ENCODE data around the gene DPP6. TPM values are rescaled to one million over a fixed set of nuclear protein-coding genes. Genes with fewer than 3 reads are reported as not detected.

Gene DPP6
- total RNA-seq, 4 donors from 2014 or later, result 1.8 to 33.7 (median 6.4) TPM

GRCh38 chr7:154896076-154896475, 843.9 kb downstream of the DPP6 start:
- Histone ChIP-seq H3K27ac (no peak overlapping the region), H3K36me3 (no peaks in the 10 kb centered on the region), H3K4me1 (no peaks in the 10 kb centered on the region), H3K4me3 (no peak overlapping the region), H3K27me3 (no peaks in the 10 kb centered on the region), H3K9me3 (no peaks in the 10 kb centered on the region)
- in situ Hi-C loops (cut with MboI; ENCODE audit: low pct_ligation_motif_present in 1 of 4, low pct_unique_long_range_greater_than_20kb in 1 of 4, low sequenced_read_pairs in 3 of 4) (no loop called here), intact Hi-C loops (cut with DNase I; ENCODE audit: low total_unique reads) (no loop called here)
- 74% methylated on average over 11 of the region's 11 CpGs; no CpG with 5 or more reads in 1 of the 2 donors for WGBS, 2 donors (ENCODE audit: low coverage in 1 of 2)
- TF ChIP-seq POLR2AphosphoS5 (IDR thresholded peaks at IDR 0.05) (no peak), EP300 (IDR thresholded peaks at IDR 0.05; ENCODE audit: low read depth) (no peak), CTCF (IDR thresholded peaks at IDR 0.05) (no peak), POLR2A (IDR thresholded peaks at IDR 0.05) (no peak)
- DNase-seq, result no peak

- H3K27me3 ChIP-seq, result no peaks in the 10 kb centered on the region
- WGBS, 2 donors (ENCODE audit: low coverage in 1 of 2), result 88% methylated on average over 23 of the region's 24 CpGs; no CpG with 5 or more reads in 1 of the 2 donors
- in situ Hi-C loops (cut with MboI; ENCODE audit: low pct_ligation_motif_present in 1 of 4, low pct_unique_long_range_greater_than_20kb in 1 of 4, low sequenced_read_pairs in 3 of 4), result no loop called here
- no peaks in the 10 kb centered on the region for H3K36me3 ChIP-seq
- no peak overlapping the region for H3K27ac ChIP-seq
- TF ChIP-seq CTCF (IDR thresholded peaks at IDR 0.05) (no peak), POLR2A (IDR thresholded peaks at IDR 0.05) (no peak), EP300 (IDR thresholded peaks at IDR 0.05; ENCODE audit: low read depth) (no peak), POLR2AphosphoS5 (IDR thresholded peaks at IDR 0.05) (no peak)
- no peak overlapping the region for H3K4me3 ChIP-seq
- intact Hi-C loops (cut with DNase I; ENCODE audit: low total_unique reads), result no loop called here
- no peaks in the 10 kb centered on the region for H3K9me3 ChIP-seq
- no peaks in the 10 kb centered on the region for H3K4me1 ChIP-seq
- no peak for DNase-seq
Observed at GRCh38 chr7:154898973-154899855, 847.0 kb downstream of the DPP6 start.

- intact Hi-C loops (cut with DNase I; ENCODE audit: low total_unique reads), result no loop called here
Observed at GRCh38 chr7:154899862-154900261, 847.7 kb downstream of the DPP6 start.

More at GRCh38 chr7:154899862-154900261, 847.7 kb downstream of the DPP6 start:
- no peaks in the 10 kb centered on the region for H3K27me3 ChIP-seq
- H3K27ac ChIP-seq, result no peak overlapping the region
- H3K4me1 ChIP-seq, result no peaks in the 10 kb centered on the region
- WGBS, 2 donors (ENCODE audit: low coverage in 1 of 2), result 77% methylated on average over 5 of the region's 5 CpGs; no CpG with 5 or more reads in 1 of the 2 donors
- no peaks in the 10 kb centered on the region for H3K9me3 ChIP-seq
- in situ Hi-C loops (cut with MboI; ENCODE audit: low pct_ligation_motif_present in 1 of 4, low pct_unique_long_range_greater_than_20kb in 1 of 4, low sequenced_read_pairs in 3 of 4), result loop anchor here in 2 of 4 donors (25.0 kb wide), 2 partner anchors 287 to 462 kb away; no protein-coding TSS in a partner anchor
- TF ChIP-seq EP300 (IDR thresholded peaks at IDR 0.05; ENCODE audit: low read depth), result no peak
- no peak for TF ChIP-seq CTCF (IDR thresholded peaks at IDR 0.05)
- no peak for TF ChIP-seq POLR2AphosphoS5 (IDR thresholded peaks at IDR 0.05)
- no peak for TF ChIP-seq POLR2A (IDR thresholded peaks at IDR 0.05)
- no peak for DNase-seq
- no peak overlapping the region for H3K4me3 ChIP-seq
- no peaks in the 10 kb centered on the region for H3K36me3 ChIP-seq

Data from transverse colon (tissue), 4 donors.